Esophagus muscularis mucosa (tissue), 4 donors: ENCODE measurements around the gene KMT2E. TPM values are rescaled to one million over a fixed set of nuclear protein-coding genes. Genes with fewer than 3 reads are reported as not detected.

Experiments used
- DNase-seq: peaks from one replicate; pipeline ENCODE4 v3.0.0-alpha.2; 2017; ENCODE audit errors: extremely low spot score
- H3K27ac ChIP-seq, 4 donors: fragments of 200-600 bp; sonication (generic); replicated peaks in 1 of 4; 1 replicate in 3 of 4; 2 replicates in 1 of 4; pipeline ENCODE4 v1.5.1; 2016 to 2019; ENCODE audit warnings: mild to moderate bottlenecking in 1 of 4
- H3K27me3 ChIP-seq, 4 donors: fragments of 200-600 bp; sonication (generic); one replicate each; pipeline versions ENCODE4 v1.5.1 to v1.6.0; 2016 to 2019
- H3K36me3 ChIP-seq, 4 donors: fragments of 200-600 bp; sonication (generic); one replicate each; pipeline ENCODE4 v1.5.1; 2016 to 2019
- H3K4me1 ChIP-seq, 4 donors: fragments of 200-600 bp; sonication (generic); one replicate each; pipeline ENCODE4 v1.5.1; 2016 to 2019
- H3K4me3 ChIP-seq, 4 donors: fragments of 200-600 bp; sonication (generic); 1 replicate in 2 of 4; 2 replicates in 2 of 4; pipeline ENCODE4 v1.5.1; 2016 to 2019; ENCODE audit warnings: mild to moderate bottlenecking in 4 of 4, moderate library complexity in 1 of 4
- H3K9me3 ChIP-seq, 4 donors: fragments of 200-600 bp; sonication (generic); 1 replicate in 3 of 4; 2 replicates in 1 of 4; pipeline ENCODE4 v1.5.1; 2016 to 2019
- CTCF ChIP-seq, 3 experiments: fragments of 200-600 bp in 2 of 3; fragments of 450-650 bp in 1 of 3; sonication (generic) in 2 of 3; IDR thresholded peaks; one replicate each; pipeline ENCODE4 v1.5.1; 2017 to 2019; ENCODE audit warnings: antibody characterized with exemption in 3 of 3, mild to moderate bottlenecking in 2 of 3, moderate library complexity in 1 of 3
- EP300 ChIP-seq: sonication (generic); formaldehyde crosslinking; IDR thresholded peaks from one replicate; pipeline ENCODE4 v1.6.1; 2017; ENCODE audit warnings: antibody characterized with exemption
- POLR2A ChIP-seq: fragments of 450-650 bp; IDR thresholded peaks from one replicate; pipeline ENCODE4 v1.6.1; 2017; ENCODE audit warnings: antibody characterized with exemption, moderate library complexity, mild to moderate bottlenecking, low read depth
- POLR2AphosphoS5 ChIP-seq, 2 donors: sonication (generic); formaldehyde crosslinking; IDR thresholded peaks; one replicate each; pipeline ENCODE4 v1.6.1; 2017; ENCODE audit warnings: antibody characterized with exemption in 2 of 2
- WGBS: methylation state at CpG from one replicate; pipeline ENCODE4 v1.1.5; 2018; 5-methylcytosine and 5-hydroxymethylcytosine counted together
- intact Hi-C: fragments of 100-400 bp; cut with DNase I; formaldehyde crosslinking; loops from one replicate; pipeline ENCODE4 v1.15.1; 2023
- total RNA-seq, 4 donors: library from RNA; depleted of rRNA; stranded (reverse); fragments of >200 nt; gene quantifications; one replicate each; pipeline versions ENCODE4 v1.1.0 to v1.2.1, GENCODE V29; 2016

The KMT2E gene
- total RNA-seq, 4 donors from 2014 or later: 77.0 to 109 (median 94.0) TPM

DNA sequence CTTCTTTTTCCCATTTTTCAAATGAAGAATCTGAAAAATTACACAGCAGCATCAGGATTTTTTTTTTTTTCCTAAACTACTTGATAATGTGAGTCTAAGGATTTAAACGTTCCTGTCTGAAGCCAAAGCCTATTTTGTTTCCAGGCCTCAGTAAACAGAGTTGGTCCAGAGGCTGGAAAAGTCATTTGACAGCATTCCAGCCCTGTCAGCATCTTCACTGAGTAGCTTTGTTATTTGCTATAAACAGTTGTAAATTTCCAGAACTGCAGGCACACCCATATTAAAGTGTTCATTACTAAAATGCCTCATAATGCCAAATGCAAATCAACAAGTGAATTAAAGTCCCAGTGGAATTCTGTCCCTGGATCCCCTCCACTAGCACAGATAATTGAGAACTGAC lies 35.5 kb upstream of the KMT2E start:
- Histone ChIP-seq H3K9me3 (no peaks in the 10 kb centered on the region), H3K4me3 (no peak overlapping the region), H3K27me3 (no peaks in the 10 kb centered on the region), H3K4me1 (peaks cover 70 to 91% (median 86%) of the 10 kb centered on the region in 4 donors), H3K36me3 (no peaks in the 10 kb centered on the region), H3K27ac (peak overlapping the region; percentile 72 to 97 (median 74))
- 32% methylated on average over 1 of the region's 1 CpG for WGBS
- DNase-seq: no peak
- TF ChIP-seq POLR2AphosphoS5 (IDR thresholded peaks at IDR 0.05) (no peak), EP300 (no peak), CTCF (IDR thresholded peaks at IDR 0.05) (no peak), POLR2A (no peak)
- intact Hi-C loops: no loop called here

DNA sequence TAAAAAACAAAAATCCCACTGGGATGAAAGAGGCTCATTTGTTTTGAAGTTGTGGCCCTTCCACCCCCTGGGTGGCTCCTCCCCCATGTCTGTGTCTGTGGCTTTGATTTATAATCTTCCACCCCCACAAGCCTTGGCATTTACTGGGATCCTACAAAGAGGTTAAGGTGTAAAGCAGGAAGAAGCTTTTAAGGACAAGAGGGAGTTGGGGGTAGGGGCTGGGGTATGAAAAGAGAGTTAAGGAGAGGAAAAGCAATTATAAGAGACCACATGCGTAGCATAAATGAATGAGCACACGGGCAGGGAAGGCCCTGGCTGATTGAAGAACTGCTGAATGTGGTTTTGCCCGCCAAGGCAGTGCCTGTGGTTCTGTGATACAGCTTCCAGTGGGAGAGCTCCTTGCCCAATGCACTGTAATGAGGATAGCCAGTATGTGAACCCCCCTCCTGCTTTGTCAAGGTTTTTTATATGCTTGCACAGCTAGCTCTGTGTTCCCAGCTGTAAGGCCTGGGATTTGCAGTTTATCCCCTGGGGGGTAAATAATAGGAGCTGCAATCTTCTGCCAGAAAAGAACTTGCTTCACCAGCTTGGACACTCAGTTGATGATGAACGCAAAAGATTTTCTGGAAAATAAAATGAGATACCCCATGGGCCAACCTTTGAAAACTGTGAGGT lies 34.7 kb upstream of the KMT2E start:
- Histone ChIP-seq H3K9me3 (no peaks in the 10 kb centered on the region), H3K4me3 (no peak overlapping the region), H3K36me3 (no peaks in the 10 kb centered on the region), H3K27me3 (no peaks in the 10 kb centered on the region), H3K4me1 (peaks cover 69 to 83% (median 77%) of the 10 kb centered on the region in 4 donors), H3K27ac (peak overlapping the region; percentile 72 to 97 (median 74))
- peak; percentile 74 for DNase-seq
- no peak for TF ChIP-seq POLR2A
- no peak for TF ChIP-seq CTCF (IDR thresholded peaks at IDR 0.05)
- no peak for TF ChIP-seq EP300
- intact Hi-C loops: no loop called here
- 36% methylated on average over 4 of the region's 4 CpGs for WGBS

DNA sequence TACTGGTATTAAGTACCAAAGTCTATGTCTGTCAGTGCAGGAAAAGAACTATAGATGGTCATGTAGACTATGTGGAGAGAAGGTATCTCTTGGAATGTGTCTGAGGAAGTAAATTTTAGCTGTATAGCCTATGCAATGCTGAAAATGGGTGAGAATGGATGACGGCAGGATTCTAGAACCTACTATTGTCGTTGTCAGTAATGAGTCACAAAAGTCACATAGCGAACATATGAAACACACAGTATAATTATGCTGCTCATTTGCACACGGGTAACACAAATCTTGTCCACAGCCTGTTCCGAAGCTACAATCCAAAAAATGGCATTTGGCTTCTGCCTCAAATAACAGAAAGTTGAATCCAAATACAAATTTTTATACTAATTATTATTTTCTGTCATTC lies 33.6 kb upstream of the KMT2E start:
- no peak for DNase-seq
- TF ChIP-seq EP300 (no peak), CTCF (IDR thresholded peaks at IDR 0.05) (no peak), POLR2AphosphoS5 (IDR thresholded peaks at IDR 0.05) (no peak), POLR2A (no peak)
- no peaks in the 10 kb centered on the region for H3K9me3 ChIP-seq
- no peaks in the 10 kb centered on the region for H3K36me3 ChIP-seq
- intact Hi-C loops: loop anchor here (10.0 kb wide), 2 partner anchors 84 to 124 kb away; no protein-coding TSS in a partner anchor
- H3K27me3 ChIP-seq: no peaks in the 10 kb centered on the region
- peak overlapping the region; percentile 72 to 97 (median 85) for H3K27ac ChIP-seq
- 71% methylated on average over 5 of the region's 5 CpGs for WGBS
- peaks cover 73 to 80% (median 76%) of the 10 kb centered on the region in 4 donors for H3K4me1 ChIP-seq
- no peak overlapping the region for H3K4me3 ChIP-seq

DNA sequence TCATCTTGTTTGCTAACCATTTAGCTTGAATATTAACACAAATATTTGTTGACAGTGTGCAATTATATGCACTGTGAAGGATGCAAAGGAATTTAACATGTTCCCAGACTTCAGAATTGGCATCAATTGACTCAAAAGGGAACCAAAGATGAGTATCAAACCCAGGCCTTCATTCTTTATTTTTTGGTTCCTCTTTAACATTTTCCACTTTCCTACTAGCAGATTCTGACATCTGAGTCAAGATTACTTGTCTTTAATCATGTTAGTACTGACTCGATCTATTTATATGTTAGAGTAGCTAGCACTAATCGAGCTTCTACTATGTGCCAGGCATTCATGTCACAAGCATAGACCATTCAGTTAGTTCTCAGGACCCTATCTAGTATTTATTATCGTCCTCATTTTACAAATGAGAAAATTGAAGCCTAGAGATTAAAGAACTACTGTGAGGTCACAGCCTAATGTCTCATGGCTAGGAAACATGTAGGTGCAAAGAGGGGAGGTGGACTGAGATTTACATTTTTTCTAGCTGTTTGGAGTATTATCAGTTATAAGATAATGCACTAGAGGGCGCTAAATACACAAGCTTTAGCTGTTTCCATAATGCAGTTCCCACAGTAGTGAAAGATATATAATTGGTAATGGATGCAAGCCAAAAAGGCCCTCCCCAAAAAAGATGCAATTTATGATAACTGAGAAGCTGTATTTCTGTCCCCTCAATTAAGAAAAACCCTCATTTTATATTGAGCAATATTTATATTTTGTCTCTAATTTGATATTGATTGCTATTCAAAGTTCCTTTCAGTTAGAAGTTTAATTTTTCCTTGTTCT lies 32.9 kb upstream of the KMT2E start:
- Histone ChIP-seq H3K27me3 (no peaks in the 10 kb centered on the region), H3K36me3 (no peaks in the 10 kb centered on the region), H3K27ac (peak overlapping the region; percentile 94 to 97 (median 96)), H3K4me1 (peaks cover 67 to 83% (median 72%) of the 10 kb centered on the region in 4 donors), H3K9me3 (no peaks in the 10 kb centered on the region), H3K4me3 (no peak overlapping the region)
- intact Hi-C loops: loop anchor here (10.0 kb wide), 2 partner anchors 84 to 124 kb away; no protein-coding TSS in a partner anchor
- TF ChIP-seq EP300: no peak
- peak; percentile 66 to 75 (median 72) for TF ChIP-seq CTCF (IDR thresholded peaks at IDR 0.05)
- no peak for DNase-seq
- 38% methylated on average over 4 of the region's 4 CpGs for WGBS
